ENCODE results near the gene ACOX1.

The ACOX1 gene

DNA sequence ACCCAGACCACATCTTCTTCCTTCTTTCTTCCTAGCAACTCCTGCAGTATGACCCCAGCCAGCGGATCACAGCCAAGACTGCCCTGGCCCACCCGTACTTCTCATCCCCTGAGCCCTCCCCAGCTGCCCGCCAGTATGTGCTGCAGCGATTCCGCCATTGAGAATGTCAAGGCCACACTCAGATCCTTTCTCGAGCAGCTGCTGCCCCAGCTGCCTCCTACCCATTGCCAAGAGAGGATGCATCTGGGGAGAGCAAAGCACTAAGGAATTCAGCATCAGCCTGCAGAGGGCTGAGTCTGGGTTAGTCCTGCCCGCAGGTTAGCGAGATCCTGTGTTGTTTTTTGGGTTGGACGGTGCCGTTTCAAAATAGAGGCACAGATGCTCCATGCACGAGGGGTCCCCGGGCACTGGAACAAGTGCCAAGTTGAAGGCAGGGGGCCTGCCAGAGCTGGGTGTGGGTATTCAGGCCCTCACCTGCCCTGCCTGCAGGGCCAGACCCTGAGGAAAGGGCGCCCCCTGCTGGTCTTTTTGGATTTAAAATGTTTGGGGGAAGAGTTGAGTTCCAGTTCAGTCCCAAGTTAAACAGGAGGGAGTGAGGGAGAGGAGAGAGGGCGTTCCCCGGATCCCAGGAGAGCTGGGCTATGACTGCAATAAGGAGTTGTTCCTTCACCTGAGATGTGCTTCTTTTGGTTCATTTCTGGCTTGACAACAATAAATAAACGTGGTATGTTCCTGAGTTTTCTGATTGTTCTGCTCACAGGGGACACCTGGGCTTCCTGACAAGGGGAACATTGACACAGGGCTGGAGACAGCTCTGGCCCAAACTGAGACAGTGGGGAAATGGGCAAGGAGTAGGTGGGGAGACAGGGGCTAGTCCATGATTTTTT, 26.5 kb upstream of the ACOX1 start:
- peak; percentile 30; the same call in 1 of the 2 replicates for TF ChIP-seq TAF1 (IDR thresholded peaks at IDR 0.05; ENCODE audit: low read depth)
- no peak for TF ChIP-seq EP300 (IDR thresholded peaks at IDR 0.05; ENCODE audit: borderline replicate concordance)
- peak; percentile 90 for TF ChIP-seq RAD21 (IDR thresholded peaks at IDR 0.05; ENCODE audit: low read depth)

GRCh38 chr17:76004750-76005262, 25.8 kb upstream of the ACOX1 start:
- TF ChIP-seq TEAD4 (IDR thresholded peaks at IDR 0.05) (no peak), EGR1 (IDR thresholded peaks at IDR 0.05) (no peak), EP300 (IDR thresholded peaks at IDR 0.05; ENCODE audit: borderline replicate concordance) (no peak), USF1 (IDR thresholded peaks at IDR 0.05) (no peak), CREB1 (IDR thresholded peaks at IDR 0.05; ENCODE audit: low read depth) (no peak), ZBTB7A (IDR thresholded peaks at IDR 0.05; ENCODE audit: low read depth) (no peak), FOXM1 (IDR thresholded peaks at IDR 0.05; ENCODE audit: borderline replicate concordance, low read depth) (no peak), TCF12 (IDR thresholded peaks at IDR 0.05; ENCODE audit: low read depth) (no peak), NFIC (IDR thresholded peaks at IDR 0.05) (no peak), RAD21 (IDR thresholded peaks at IDR 0.05; ENCODE audit: low read depth) (no peak), CEBPB (IDR thresholded peaks at IDR 0.05) (no peak), YY1 (IDR thresholded peaks at IDR 0.05; ENCODE audit: low read depth) (no peak), TAF1 (IDR thresholded peaks at IDR 0.05; ENCODE audit: low read depth) (no peak)
- TF ChIP-seq, protein P1, sequence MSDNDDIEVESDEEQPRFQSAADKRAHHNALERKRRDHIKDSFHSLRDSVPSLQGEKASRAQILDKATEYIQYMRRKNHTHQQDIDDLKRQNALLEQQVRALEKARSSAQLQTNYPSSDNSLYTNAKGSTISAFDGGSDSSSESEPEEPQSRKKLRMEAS (IDR thresholded peaks at IDR 0.05): no peak
- TF ChIP-seq, protein P2, sequence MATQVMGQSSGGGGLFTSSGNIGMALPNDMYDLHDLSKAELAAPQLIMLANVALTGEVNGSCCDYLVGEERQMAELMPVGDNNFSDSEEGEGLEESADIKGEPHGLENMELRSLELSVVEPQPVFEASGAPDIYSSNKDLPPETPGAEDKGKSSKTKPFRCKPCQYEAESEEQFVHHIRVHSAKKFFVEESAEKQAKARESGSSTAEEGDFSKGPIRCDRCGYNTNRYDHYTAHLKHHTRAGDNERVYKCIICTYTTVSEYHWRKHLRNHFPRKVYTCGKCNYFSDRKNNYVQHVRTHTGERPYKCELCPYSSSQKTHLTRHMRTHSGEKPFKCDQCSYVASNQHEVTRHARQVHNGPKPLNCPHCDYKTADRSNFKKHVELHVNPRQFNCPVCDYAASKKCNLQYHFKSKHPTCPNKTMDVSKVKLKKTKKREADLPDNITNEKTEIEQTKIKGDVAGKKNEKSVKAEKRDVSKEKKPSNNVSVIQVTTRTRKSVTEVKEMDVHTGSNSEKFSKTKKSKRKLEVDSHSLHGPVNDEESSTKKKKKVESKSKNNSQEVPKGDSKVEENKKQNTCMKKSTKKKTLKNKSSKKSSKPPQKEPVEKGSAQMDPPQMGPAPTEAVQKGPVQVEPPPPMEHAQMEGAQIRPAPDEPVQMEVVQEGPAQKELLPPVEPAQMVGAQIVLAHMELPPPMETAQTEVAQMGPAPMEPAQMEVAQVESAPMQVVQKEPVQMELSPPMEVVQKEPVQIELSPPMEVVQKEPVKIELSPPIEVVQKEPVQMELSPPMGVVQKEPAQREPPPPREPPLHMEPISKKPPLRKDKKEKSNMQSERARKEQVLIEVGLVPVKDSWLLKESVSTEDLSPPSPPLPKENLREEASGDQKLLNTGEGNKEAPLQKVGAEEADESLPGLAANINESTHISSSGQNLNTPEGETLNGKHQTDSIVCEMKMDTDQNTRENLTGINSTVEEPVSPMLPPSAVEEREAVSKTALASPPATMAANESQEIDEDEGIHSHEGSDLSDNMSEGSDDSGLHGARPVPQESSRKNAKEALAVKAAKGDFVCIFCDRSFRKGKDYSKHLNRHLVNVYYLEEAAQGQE (IDR thresholded peaks at IDR 0.05; ENCODE audit: low read depth): no peak

GRCh38 chr17:76003915-76004314, 24.9 kb upstream of the ACOX1 start:
- TF ChIP-seq EP300 (IDR thresholded peaks at IDR 0.05; ENCODE audit: borderline replicate concordance): no peak
- TF ChIP-seq, protein P1 (IDR thresholded peaks at IDR 0.05): no peak
- TF ChIP-seq TCF12 (IDR thresholded peaks at IDR 0.05; ENCODE audit: low read depth): no peak

DNA sequence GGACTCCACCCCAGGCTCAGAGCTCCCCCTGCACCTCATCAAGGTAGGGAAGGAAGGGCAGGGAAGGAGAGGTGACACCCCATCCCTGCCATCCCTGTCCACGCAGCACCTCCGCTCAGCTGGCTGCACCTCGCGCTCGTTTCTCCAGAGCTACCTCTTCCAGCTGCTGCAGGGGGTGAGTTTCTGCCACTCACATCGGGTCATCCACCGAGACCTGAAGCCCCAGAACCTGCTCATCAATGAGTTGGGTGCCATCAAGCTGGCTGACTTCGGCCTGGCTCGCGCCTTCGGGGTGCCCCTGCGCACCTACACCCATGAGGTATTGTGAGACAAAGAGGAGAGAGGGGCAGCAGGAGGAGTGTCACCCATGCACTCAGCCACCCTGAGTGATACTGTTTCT, 23.1 kb upstream of the ACOX1 start:
- TF ChIP-seq, protein P2 (IDR thresholded peaks at IDR 0.05; ENCODE audit: low read depth): no peak
- no peak for TF ChIP-seq USF1 (IDR thresholded peaks at IDR 0.05)
- no peak for TF ChIP-seq YY1 (IDR thresholded peaks at IDR 0.05; ENCODE audit: low read depth)
- no peak for TF ChIP-seq FOXM1 (IDR thresholded peaks at IDR 0.05; ENCODE audit: borderline replicate concordance, low read depth)
- no peak for TF ChIP-seq ZBTB7A (IDR thresholded peaks at IDR 0.05; ENCODE audit: low read depth)
- no peak for TF ChIP-seq TAF1 (IDR thresholded peaks at IDR 0.05; ENCODE audit: low read depth)
- no peak for TF ChIP-seq NFIC (IDR thresholded peaks at IDR 0.05)
- no peak for TF ChIP-seq CEBPB (IDR thresholded peaks at IDR 0.05)
- no peak for TF ChIP-seq EP300 (IDR thresholded peaks at IDR 0.05; ENCODE audit: borderline replicate concordance)
- TF ChIP-seq, protein P1 (IDR thresholded peaks at IDR 0.05): no peak
- no peak for TF ChIP-seq TCF12 (IDR thresholded peaks at IDR 0.05; ENCODE audit: low read depth)
- no peak for TF ChIP-seq RAD21 (IDR thresholded peaks at IDR 0.05; ENCODE audit: low read depth)
- no peak for TF ChIP-seq TEAD4 (IDR thresholded peaks at IDR 0.05)
- no peak for TF ChIP-seq EGR1 (IDR thresholded peaks at IDR 0.05)
- no peak for TF ChIP-seq CREB1 (IDR thresholded peaks at IDR 0.05; ENCODE audit: low read depth)

- no peak for TF ChIP-seq NFIC (IDR thresholded peaks at IDR 0.05)
- peak; percentile 88 for TF ChIP-seq ZBTB7A (IDR thresholded peaks at IDR 0.05; ENCODE audit: low read depth)
Observed at GRCh38 chr17:76000755-76001521, 22.0 kb upstream of the ACOX1 start, which contains the start of gene CDK3. Gene CDK3, plus strand, starts transcription at chr17:76000855. Its CDS starts 571 bp downstream, at chr17:76001426.

Data from Ishikawa (cell line).